Cardiac fibroblast (primary cell): Measurements from ENCODE around the gene MACROD2.

Source experiments
- DNase-seq, 2 donors: peaks; one replicate each; pipeline versions ENCODE4 v3.0.0 to v3.0.0-alpha.2; 2010; ENCODE audit warnings: low read depth in 2 of 2
- H3K4me3 ChIP-seq, 2 donors: replicated peaks in 1 of 2; 1 replicate in 1 of 2; 2 replicates in 1 of 2; pipeline ENCODE4 v1.5.1; 2011; ENCODE audit warnings: low read depth in 2 of 2, low read length in 2 of 2, mild to moderate bottlenecking in 2 of 2, moderate library complexity in 1 of 2
- CTCF ChIP-seq: IDR thresholded peaks from one replicate; pipeline ENCODE4 v1.5.1; 2011; ENCODE audit warnings: low read depth, mild to moderate bottlenecking, low read length, inconsistent platforms

Gene MACROD2

GRCh38 chr20:14790190-14790589, 794.9 kb downstream of the MACROD2 start:
- TF ChIP-seq CTCF: no peak
- no peak overlapping the region for H3K4me3 ChIP-seq
- DNase-seq: no peak

- DNase-seq: peak in 1 of 2 donors; percentile 3
- H3K4me3 ChIP-seq: no peak overlapping the region
- no peak for TF ChIP-seq CTCF
Measured at GRCh38 chr20:14790771-14791620, 795.7 kb downstream of the MACROD2 start.

DNA sequence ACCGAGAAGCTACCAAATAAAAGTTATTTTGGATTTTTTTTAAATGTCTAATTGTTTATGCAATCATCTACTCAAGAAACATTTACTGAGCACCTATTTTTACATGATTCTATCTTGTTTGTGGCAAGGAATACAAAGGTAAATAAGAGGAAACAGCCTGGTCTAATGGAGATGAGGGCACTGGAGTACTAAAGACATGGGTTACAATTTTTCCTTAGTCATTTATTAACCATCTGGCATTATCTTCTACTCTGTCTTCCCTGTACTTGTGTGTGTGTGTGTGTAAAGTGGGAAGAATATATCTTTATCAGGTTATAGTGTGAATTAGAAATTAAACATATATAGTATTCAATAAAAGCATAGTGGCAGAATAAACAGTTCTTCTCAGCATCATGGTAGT, 797.6 kb downstream of the MACROD2 start:
- no peak for DNase-seq
- no peak overlapping the region for H3K4me3 ChIP-seq
- no peak for TF ChIP-seq CTCF

GRCh38 chr20:14799545-14800216, 804.4 kb downstream of the MACROD2 start:
- no peak overlapping the region for H3K4me3 ChIP-seq
- no peak for TF ChIP-seq CTCF
- DNase-seq: no peak

DNA sequence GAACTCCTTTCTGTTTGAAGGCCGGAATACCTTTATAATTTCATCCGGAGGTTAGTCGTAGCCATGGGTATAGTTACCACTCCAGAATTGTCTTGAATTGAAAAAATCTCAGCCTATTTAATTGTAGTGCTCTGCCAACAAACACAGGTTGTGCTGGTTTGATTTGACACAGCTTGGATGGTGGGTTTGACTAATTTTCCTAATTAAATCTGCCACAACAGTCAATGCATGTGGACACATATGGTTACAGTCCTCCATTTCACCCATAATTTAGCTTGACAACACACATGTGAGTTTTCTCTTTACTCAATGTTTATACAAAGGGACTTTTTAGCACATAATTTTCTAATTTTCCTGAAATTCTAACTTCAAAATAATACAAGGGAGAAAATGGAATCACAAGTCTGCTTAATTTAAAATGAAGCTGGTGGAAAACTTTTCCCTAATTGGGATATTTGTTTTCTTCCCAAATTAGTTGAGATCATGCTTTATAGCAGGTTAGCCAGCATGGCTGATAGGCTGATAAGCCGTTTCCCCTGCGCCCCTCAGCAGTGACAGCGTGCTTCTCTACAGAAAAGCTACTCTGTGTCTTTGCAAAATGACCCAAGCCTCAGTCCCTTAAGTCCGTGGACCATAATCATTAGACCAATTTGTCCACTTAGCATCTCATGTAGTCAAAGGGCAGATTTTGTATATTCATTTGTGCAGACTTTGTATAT, 805.5 kb downstream of the MACROD2 start:
- no peak for TF ChIP-seq CTCF
- DNase-seq: no peak
- no peak overlapping the region for H3K4me3 ChIP-seq

- H3K4me3 ChIP-seq: no peak overlapping the region
- TF ChIP-seq CTCF: no peak
- DNase-seq: no peak
Measured at GRCh38 chr20:14801591-14802325, 806.4 kb downstream of the MACROD2 start.
